Neural progenitor cell (in vitro differentiated cells): ENCODE results near the gene SIGLEC6.

Source experiments
- EZH2 ChIP-seq: fragments of 200-600 bp; sonication (generic); IDR thresholded peaks from 2 replicates; pipeline ENCODE4 v1.6.1; 2017; ENCODE audit warnings: antibody characterized with exemption, mild to moderate bottlenecking, moderate library complexity
- EZH2phosphoT487 ChIP-seq: fragments of 200-600 bp; sonication (generic); IDR thresholded peaks from 2 replicates; pipeline ENCODE4 v1.6.1; 2017; ENCODE audit warnings: antibody characterized with exemption
- TF ChIP-seq, protein P1 (sequence below): fragments of 200-600 bp; sonication (generic); IDR thresholded peaks from 2 replicates; pipeline ENCODE4 v1.5.1; 2017; ENCODE audit warnings: antibody characterized with exemption, mild to moderate bottlenecking

DNA sequence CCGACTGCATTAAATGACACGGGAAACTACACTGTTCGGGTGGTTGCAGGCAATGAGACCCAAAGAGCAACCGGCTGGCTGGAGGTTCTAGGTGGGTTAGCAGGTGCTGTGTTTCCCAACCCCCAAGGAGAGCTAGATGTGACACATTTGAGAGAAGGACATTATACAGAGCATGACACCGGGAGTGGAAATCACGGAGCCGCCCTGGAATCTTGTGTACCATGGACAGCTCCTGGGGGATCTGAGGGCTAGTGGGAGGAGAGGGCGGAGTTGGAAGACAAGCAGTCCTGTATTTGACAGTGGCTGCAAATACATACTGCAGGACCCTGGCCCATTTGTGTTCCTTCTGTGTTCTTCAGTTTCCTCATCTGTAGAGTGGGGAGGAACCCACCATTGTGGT, 50.9 kb downstream of the SIGLEC6 start:
- TF ChIP-seq EZH2phosphoT487 (no peak), EZH2 (no peak)
- TF ChIP-seq, protein P1, sequence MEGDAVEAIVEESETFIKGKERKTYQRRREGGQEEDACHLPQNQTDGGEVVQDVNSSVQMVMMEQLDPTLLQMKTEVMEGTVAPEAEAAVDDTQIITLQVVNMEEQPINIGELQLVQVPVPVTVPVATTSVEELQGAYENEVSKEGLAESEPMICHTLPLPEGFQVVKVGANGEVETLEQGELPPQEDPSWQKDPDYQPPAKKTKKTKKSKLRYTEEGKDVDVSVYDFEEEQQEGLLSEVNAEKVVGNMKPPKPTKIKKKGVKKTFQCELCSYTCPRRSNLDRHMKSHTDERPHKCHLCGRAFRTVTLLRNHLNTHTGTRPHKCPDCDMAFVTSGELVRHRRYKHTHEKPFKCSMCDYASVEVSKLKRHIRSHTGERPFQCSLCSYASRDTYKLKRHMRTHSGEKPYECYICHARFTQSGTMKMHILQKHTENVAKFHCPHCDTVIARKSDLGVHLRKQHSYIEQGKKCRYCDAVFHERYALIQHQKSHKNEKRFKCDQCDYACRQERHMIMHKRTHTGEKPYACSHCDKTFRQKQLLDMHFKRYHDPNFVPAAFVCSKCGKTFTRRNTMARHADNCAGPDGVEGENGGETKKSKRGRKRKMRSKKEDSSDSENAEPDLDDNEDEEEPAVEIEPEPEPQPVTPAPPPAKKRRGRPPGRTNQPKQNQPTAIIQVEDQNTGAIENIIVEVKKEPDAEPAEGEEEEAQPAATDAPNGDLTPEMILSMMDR = no peak
